K562 (cell line): ENCODE data around the gene CNIH1. TPM values are rescaled to one million over a fixed set of nuclear protein-coding genes. Genes with fewer than 3 reads are reported as not detected.

ENCODE experiments used
- KHSRP ChIP-seq: fragments of 450-650 bp; IDR thresholded peaks from 2 replicates; pipeline ENCODE4 v1.6.1; 2017
- MTA1 ChIP-seq: fragments of 450-650 bp; IDR thresholded peaks from 2 replicates; pipeline ENCODE4 v1.6.1; 2017; ENCODE audit warnings: borderline replicate concordance
- NBN ChIP-seq: fragments of 450-650 bp; IDR thresholded peaks from 2 replicates; pipeline ENCODE4 v1.6.1; 2016; ENCODE audit warnings: low read depth, mild to moderate bottlenecking
- SRSF1 ChIP-seq: fragments of 200-400 bp; formaldehyde crosslinking; IDR thresholded peaks from 2 replicates; pipeline ENCODE4 v1.6.1; 2017; ENCODE audit warnings: mild to moderate bottlenecking, low read depth, low read length, moderate library complexity
- ZFP30 ChIP-seq: fragments of 250-450 bp; sonication (Bioruptor Pico); IDR thresholded peaks from 2 replicates; pipeline ENCODE4 v1.8.0; 2022; ENCODE audit warnings: moderate library complexity, mild to moderate bottlenecking, inconsistent platforms, borderline replicate concordance
- ZNF140 ChIP-seq: fragments of 250-450 bp; sonication (Bioruptor Pico); IDR thresholded peaks from 2 replicates; pipeline ENCODE4 v1.8.0; 2021; ENCODE audit warnings: moderate library complexity, mild to moderate bottlenecking, inconsistent platforms
- ZNF75A ChIP-seq: fragments of 450-650 bp; formaldehyde crosslinking; IDR thresholded peaks from 2 replicates; pipeline ENCODE4 v1.4.0; 2020; ENCODE audit warnings: mild to moderate bottlenecking
- polyA plus RNA-seq, 8 experiments: library from polyadenylated mRNA; depleted of rRNA in 4 of 8; stranded (reverse) in 5 of 8; unstranded in 3 of 8; fragments of >200 nt; fragmentation: Nextera tagmentation in 2 of 8; fragmentation: Illumina TruSeq in 1 of 8; extraction: Ambion mirVana in 2 of 8; extraction: Trizol in 1 of 8; gene quantifications; 2 replicates each; pipeline versions ENCODE4 v1.2.1 to v1.2.3, GENCODE V29; 2011 to 2014; ENCODE audit warnings: inconsistent platforms in 1 of 8, missing spikeins in 1 of 8
- total RNA-seq, 7 experiments: library from RNA; depleted of rRNA in 6 of 7; stranded (reverse); fragments of >200 nt in 6 of 7; fragmentation: Illumina TruSeq in 2 of 7; extraction: Trizol in 2 of 7; gene quantifications; 2 replicates each; pipeline versions ENCODE4 v1.2.1 to v1.2.3, GENCODE V29; 2011 to 2021; ENCODE audit warnings: low replicate concordance in 1 of 7
- TF ChIP-seq, protein P1 (sequence below), 2 experiments: fragments of 450-650 bp; IDR thresholded peaks; 2 replicates each; pipeline ENCODE4 v1.6.1; 2016
- TF ChIP-seq, protein P2 (sequence below): fragments of 250-450 bp; sonication (Bioruptor Pico); IDR thresholded peaks from 2 replicates; pipeline ENCODE4 v1.4.0; 2020; ENCODE audit warnings: mild to moderate bottlenecking, moderate library complexity
- TF ChIP-seq, protein P3 (sequence below): fragments of 200-800 bp; sonication (Bioruptor generic); IDR thresholded peaks from 2 replicates; pipeline ENCODE4 v1.6.1; 2016; ENCODE audit warnings: missing genetic modification characterization, missing compliant biosample characterization
- TF ChIP-seq, protein P4 (sequence below): fragments of 250-450 bp; sonication (Bioruptor Pico); IDR thresholded peaks from 2 replicates; pipeline ENCODE4 v1.4.0; 2020

Gene CNIH1
- total and polyA plus RNA-seq, 9 of the 15 experiments (the other 6 are each of a cell fraction or from before 2014, with no cell fraction given): 13.9 to 283 (median 77.3) TPM

DNA sequence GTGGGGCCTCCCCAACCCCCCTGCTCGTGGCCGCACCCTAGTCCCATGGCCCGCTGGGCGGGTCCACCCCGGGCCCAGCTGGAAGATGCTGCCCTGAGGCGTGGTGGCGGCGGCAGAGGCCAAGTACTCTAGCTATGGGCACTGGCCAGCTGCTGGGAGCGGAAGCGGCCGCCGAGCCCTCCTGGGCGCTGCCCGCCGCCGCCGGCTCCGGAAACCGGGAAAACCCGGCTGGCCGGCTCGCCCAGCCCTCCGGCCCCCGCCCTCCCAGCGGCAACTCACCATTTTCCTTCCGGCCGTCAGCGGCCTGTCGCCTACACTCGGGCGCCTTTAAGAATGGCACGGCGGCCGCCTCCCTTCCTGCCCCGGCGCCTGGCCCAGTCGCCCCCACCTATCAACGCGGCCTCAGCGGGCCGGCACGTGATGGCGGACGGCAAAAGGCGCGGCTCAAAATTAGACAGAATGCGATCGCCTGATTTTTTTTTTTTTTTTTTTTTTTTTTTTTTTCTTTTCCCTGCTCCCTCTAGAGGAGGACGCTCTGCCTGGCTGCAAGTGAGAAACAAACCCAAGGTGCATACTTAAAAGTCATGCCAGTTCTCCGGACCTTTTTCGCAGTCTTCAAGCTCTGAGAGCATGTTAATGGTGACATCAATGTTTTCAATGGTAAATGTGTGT lies 47.6 kb upstream of the CNIH1 start, which contains the start of gene GMFB (continued):
- TF ChIP-seq SRSF1: no peak
- no peak for TF ChIP-seq ZNF75A (CRISPR knock-in tag)
- TF ChIP-seq NBN: no peak
- TF ChIP-seq ZNF140 (CRISPR knock-in tag): no peak
- TF ChIP-seq, protein P1, sequence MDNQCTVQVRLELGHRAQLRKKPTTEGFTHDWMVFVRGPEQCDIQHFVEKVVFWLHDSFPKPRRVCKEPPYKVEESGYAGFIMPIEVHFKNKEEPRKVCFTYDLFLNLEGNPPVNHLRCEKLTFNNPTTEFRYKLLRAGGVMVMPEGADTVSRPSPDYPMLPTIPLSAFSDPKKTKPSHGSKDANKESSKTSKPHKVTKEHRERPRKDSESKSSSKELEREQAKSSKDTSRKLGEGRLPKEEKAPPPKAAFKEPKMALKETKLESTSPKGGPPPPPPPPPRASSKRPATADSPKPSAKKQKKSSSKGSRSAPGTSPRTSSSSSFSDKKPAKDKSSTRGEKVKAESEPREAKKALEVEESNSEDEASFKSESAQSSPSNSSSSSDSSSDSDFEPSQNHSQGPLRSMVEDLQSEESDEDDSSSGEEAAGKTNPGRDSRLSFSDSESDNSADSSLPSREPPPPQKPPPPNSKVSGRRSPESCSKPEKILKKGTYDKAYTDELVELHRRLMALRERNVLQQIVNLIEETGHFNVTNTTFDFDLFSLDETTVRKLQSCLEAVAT (IDR thresholded peaks at IDR 0.05): no peak
- TF ChIP-seq MTA1: no peak
- TF ChIP-seq, protein P2, sequence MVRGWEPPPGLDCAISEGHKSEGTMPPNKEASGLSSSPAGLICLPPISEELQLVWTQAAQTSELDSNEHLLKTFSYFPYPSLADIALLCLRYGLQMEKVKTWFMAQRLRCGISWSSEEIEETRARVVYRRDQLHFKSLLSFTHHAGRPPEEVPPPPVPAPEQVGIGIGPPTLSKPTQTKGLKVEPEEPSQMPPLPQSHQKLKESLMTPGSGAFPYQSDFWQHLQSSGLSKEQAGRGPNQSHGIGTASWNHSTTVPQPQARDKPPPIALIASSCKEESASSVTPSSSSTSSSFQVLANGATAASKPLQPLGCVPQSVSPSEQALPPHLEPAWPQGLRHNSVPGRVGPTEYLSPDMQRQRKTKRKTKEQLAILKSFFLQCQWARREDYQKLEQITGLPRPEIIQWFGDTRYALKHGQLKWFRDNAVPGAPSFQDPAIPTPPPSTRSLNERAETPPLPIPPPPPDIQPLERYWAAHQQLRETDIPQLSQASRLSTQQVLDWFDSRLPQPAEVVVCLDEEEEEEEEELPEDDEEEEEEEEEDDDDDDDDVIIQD (CRISPR knock-in tag): no peak
- no peak for TF ChIP-seq ZFP30 (CRISPR knock-in tag)
- TF ChIP-seq, protein P3, sequence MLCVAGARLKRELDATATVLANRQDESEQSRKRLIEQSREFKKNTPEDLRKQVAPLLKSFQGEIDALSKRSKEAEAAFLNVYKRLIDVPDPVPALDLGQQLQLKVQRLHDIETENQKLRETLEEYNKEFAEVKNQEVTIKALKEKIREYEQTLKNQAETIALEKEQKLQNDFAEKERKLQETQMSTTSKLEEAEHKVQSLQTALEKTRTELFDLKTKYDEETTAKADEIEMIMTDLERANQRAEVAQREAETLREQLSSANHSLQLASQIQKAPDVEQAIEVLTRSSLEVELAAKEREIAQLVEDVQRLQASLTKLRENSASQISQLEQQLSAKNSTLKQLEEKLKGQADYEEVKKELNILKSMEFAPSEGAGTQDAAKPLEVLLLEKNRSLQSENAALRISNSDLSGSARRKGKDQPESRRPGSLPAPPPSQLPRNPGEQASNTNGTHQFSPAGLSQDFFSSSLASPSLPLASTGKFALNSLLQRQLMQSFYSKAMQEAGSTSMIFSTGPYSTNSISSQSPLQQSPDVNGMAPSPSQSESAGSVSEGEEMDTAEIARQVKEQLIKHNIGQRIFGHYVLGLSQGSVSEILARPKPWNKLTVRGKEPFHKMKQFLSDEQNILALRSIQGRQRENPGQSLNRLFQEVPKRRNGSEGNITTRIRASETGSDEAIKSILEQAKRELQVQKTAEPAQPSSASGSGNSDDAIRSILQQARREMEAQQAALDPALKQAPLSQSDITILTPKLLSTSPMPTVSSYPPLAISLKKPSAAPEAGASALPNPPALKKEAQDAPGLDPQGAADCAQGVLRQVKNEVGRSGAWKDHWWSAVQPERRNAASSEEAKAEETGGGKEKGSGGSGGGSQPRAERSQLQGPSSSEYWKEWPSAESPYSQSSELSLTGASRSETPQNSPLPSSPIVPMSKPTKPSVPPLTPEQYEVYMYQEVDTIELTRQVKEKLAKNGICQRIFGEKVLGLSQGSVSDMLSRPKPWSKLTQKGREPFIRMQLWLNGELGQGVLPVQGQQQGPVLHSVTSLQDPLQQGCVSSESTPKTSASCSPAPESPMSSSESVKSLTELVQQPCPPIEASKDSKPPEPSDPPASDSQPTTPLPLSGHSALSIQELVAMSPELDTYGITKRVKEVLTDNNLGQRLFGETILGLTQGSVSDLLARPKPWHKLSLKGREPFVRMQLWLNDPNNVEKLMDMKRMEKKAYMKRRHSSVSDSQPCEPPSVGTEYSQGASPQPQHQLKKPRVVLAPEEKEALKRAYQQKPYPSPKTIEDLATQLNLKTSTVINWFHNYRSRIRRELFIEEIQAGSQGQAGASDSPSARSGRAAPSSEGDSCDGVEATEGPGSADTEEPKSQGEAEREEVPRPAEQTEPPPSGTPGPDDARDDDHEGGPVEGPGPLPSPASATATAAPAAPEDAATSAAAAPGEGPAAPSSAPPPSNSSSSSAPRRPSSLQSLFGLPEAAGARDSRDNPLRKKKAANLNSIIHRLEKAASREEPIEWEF: no peak; the same call in 1 of the 2 replicates
- TF ChIP-seq, protein P4, sequence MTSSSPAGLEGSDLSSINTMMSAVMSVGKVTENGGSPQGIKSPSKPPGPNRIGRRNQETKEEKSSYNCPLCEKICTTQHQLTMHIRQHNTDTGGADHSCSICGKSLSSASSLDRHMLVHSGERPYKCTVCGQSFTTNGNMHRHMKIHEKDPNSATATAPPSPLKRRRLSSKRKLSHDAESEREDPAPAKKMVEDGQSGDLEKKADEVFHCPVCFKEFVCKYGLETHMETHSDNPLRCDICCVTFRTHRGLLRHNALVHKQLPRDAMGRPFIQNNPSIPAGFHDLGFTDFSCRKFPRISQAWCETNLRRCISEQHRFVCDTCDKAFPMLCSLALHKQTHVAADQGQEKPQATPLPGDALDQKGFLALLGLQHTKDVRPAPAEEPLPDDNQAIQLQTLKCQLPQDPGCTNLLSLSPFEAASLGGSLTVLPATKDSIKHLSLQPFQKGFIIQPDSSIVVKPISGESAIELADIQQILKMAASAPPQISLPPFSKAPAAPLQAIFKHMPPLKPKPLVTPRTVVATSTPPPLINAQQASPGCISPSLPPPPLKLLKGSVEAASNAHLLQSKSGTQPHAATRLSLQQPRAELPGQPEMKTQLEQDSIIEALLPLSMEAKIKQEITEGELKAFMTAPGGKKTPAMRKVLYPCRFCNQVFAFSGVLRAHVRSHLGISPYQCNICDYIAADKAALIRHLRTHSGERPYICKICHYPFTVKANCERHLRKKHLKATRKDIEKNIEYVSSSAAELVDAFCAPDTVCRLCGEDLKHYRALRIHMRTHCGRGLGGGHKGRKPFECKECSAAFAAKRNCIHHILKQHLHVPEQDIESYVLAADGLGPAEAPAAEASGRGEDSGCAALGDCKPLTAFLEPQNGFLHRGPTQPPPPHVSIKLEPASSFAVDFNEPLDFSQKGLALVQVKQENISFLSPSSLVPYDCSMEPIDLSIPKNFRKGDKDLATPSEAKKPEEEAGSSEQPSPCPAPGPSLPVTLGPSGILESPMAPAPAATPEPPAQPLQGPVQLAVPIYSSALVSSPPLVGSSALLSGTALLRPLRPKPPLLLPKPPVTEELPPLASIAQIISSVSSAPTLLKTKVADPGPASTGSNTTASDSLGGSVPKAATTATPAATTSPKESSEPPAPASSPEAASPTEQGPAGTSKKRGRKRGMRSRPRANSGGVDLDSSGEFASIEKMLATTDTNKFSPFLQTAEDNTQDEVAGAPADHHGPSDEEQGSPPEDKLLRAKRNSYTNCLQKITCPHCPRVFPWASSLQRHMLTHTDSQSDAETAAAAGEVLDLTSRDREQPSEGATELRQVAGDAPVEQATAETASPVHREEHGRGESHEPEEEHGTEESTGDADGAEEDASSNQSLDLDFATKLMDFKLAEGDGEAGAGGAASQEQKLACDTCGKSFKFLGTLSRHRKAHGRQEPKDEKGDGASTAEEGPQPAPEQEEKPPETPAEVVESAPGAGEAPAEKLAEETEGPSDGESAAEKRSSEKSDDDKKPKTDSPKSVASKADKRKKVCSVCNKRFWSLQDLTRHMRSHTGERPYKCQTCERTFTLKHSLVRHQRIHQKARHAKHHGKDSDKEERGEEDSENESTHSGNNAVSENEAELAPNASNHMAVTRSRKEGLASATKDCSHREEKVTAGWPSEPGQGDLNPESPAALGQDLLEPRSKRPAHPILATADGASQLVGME (CRISPR knock-in tag): no peak
- no peak for TF ChIP-seq KHSRP
